GM15510 (cell line): ENCODE measurements around the gene NEURL1.

Experiments
- POLR2A ChIP-seq: IDR thresholded peaks from 3 replicates; pipeline ENCODE4 v1.6.1; 2011; ENCODE audit warnings: borderline replicate concordance; ENCODE audit not compliant: insufficient read length; ENCODE audit errors: extremely low read depth

Gene NEURL1

GRCh38 chr10:103493362-103493915 is at the start of gene NEURL1:
Gene NEURL1, plus strand, starts transcription at chr10:103493705. Its CDS starts 683 bp downstream, at chr10:103494388.
- no peak for TF ChIP-seq POLR2A

GRCh38 chr10:103444478-103444877 is 49.0 kb upstream of the NEURL1 start:
- TF ChIP-seq POLR2A: no peak

- no peak for TF ChIP-seq POLR2A
Observed at GRCh38 chr10:103445366-103445765, 48.1 kb upstream of the NEURL1 start.

- TF ChIP-seq POLR2A: no peak
Observed at GRCh38 chr10:103445767-103446567, 47.5 kb upstream of the NEURL1 start.

- no peak for TF ChIP-seq POLR2A
Observed at GRCh38 chr10:103447187-103447586, 46.3 kb upstream of the NEURL1 start.

- no peak for TF ChIP-seq POLR2A
Observed at GRCh38 chr10:103448746-103449145, 44.8 kb upstream of the NEURL1 start.

- no peak for TF ChIP-seq POLR2A
Observed at GRCh38 chr10:103449208-103450144, 44.0 kb upstream of the NEURL1 start.

GRCh38 chr10:103450201-103450695 is 43.3 kb upstream of the NEURL1 start:
- no peak for TF ChIP-seq POLR2A

- TF ChIP-seq POLR2A: no peak
Observed at GRCh38 chr10:103451091-103451813, 42.3 kb upstream of the NEURL1 start.

- TF ChIP-seq POLR2A: peak; percentile 58
Observed at GRCh38 chr10:103451831-103452505, 41.5 kb upstream of the NEURL1 start, which contains the start of gene CALHM2. Gene CALHM2, minus strand, starts transcription at chr10:103452370. Its CDS starts 2,429 bp downstream, at chr10:103449941.

- no peak for TF ChIP-seq POLR2A
Observed at GRCh38 chr10:103452506-103453230, 40.8 kb upstream of the NEURL1 start.

- TF ChIP-seq POLR2A: no peak
Observed at GRCh38 chr10:103454026-103454425, 39.5 kb upstream of the NEURL1 start.

GRCh38 chr10:103455235-103455634 is 38.3 kb upstream of the NEURL1 start:
- TF ChIP-seq POLR2A: no peak
